LNCAP (cell line): Measurements from ENCODE around the gene IMMT.

Experiments
- TF ChIP-seq, protein P1 (sequence below): fragments of 450-650 bp; IDR thresholded peaks from 2 replicates; pipeline ENCODE4 v1.5.1; 2017; ENCODE audit warnings: mild to moderate bottlenecking

The IMMT gene

DNA sequence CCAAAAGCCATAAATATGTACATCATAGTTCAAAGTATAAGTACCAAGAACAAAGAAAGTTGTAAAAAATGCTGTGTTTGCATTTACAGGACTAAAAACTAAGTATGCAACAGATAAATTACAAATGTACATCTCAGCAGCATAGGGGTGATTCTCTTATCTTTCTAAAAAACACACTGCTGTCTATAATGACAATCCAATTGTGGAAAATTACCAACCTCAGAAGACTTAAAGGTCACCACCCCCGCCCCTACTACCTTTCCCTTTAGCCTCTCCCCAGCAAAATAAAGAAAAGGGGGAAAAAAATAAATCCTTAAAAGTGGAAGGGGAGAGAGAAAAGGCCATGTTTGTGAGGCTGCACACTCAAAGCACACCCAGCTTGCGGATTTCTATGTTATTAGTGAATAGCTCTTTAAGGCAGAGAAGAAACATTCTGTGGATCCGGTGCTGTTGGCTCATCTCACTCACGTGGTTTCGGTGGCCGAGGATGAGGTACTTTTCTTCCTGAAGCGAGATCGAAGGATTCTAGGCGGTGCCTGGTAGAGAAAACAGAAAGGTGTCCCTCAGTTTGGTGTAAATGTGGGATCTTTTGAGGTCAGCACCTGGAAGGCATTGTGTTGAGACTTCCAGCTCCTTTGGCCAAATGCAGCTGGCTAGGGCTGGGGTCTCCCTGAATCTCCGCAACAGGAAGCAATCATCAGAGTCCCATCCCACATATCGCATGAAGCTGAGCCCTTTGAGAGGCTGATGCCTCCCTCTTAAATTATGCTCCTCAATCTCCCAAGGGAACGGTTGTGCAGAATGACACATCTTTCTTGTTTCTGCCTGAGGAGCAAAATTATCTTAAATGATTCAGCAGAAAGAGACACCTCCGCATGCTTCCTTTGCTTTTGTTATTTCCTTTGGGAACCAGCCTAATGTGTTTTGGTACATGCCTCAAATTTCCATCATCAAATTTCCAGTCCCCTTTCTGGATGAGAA, 21.6 kb upstream of the IMMT start:
- TF ChIP-seq, protein P1, sequence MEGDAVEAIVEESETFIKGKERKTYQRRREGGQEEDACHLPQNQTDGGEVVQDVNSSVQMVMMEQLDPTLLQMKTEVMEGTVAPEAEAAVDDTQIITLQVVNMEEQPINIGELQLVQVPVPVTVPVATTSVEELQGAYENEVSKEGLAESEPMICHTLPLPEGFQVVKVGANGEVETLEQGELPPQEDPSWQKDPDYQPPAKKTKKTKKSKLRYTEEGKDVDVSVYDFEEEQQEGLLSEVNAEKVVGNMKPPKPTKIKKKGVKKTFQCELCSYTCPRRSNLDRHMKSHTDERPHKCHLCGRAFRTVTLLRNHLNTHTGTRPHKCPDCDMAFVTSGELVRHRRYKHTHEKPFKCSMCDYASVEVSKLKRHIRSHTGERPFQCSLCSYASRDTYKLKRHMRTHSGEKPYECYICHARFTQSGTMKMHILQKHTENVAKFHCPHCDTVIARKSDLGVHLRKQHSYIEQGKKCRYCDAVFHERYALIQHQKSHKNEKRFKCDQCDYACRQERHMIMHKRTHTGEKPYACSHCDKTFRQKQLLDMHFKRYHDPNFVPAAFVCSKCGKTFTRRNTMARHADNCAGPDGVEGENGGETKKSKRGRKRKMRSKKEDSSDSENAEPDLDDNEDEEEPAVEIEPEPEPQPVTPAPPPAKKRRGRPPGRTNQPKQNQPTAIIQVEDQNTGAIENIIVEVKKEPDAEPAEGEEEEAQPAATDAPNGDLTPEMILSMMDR, result no peak

DNA sequence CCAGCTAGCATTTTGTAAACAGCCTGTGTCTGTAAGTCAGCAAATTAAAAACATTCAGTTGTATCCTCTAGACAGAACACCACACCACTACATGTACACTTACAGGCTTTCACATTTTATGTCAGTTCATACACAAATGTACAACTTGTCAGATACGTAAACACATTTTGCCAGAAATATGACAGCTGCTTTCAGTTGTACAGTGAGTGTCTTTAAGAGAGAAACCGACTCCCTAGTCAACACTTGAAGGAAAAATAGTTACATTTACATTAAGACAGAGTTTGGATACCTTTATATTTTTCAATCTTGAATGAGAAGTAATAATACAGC, 19.2 kb upstream of the IMMT start:
- TF ChIP-seq, protein P1, result no peak

DNA sequence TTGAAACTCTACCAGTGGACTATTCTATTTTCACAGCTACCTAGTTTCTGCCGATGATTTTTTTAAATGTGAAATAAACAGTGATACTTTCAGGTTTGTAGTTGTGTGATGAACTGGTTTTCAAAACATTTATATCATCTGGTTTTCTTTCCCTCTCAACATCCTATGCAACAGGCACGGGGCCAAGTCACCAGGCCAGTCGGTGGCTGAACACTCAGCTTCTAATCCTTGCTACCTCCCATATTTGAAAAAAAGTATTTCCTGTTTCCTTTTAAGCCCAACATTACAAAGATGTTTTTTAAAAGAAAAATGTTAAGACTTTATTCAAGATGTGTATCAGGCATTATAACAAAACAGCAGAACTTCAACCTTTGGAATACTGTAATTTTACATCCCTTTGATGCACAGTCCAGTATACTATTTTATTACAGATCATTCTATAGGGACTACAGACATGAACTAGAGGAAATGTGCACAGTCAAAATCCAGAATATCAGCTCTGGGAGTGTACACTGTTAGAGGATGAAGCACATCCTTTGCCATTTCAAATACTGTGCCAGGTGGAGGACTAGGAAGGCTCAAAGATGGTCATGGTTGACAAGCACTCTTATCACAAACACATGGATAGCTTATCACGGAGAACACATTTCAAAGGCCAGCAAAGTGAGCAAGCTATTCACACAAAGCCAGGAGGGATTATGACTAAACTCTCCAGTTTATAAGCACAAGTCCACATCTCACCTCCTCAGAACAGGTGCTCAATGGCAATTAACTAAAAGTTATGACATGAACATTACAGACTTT, 18.6 kb upstream of the IMMT start:
- TF ChIP-seq, protein P1, result no peak

DNA sequence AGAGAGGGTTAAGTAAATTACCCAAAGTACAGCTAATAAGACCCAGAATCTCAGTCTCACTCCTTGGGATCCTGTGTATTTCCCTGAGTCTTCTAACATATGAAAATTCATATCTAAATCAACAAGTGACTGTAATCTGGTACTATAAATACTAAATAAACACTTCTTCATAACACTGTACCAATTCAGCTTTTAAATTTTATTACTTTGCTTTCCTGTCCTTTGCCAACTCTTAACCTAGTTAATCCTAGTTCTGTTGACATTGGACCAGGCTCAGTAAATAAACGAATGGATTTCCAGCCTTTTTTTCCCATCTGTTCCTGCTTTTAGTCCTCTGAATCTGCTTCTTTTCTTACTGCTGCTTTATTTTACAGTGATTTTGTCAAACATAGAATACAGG, 17.8 kb upstream of the IMMT start:
- TF ChIP-seq, protein P1, result no peak

DNA sequence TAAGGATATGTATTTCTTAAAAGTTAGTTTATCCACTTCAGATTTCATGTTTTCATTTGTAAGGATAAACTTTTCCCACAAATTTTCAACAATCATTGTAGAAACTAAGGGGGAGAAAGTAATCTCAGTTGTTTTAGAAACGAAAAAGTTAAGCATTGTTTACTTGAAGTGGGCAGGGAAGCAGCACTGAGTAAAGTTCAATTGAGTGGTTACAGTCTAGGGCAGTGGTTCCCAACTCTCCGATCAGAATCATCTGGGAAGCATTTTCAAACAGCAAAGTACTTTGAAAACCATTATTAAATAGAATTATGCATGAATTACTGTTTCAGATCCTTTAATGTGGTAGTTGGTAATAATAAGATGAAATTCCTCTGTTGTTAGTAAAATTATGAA, 16.5 kb upstream of the IMMT start:
- TF ChIP-seq, protein P1, result no peak

DNA sequence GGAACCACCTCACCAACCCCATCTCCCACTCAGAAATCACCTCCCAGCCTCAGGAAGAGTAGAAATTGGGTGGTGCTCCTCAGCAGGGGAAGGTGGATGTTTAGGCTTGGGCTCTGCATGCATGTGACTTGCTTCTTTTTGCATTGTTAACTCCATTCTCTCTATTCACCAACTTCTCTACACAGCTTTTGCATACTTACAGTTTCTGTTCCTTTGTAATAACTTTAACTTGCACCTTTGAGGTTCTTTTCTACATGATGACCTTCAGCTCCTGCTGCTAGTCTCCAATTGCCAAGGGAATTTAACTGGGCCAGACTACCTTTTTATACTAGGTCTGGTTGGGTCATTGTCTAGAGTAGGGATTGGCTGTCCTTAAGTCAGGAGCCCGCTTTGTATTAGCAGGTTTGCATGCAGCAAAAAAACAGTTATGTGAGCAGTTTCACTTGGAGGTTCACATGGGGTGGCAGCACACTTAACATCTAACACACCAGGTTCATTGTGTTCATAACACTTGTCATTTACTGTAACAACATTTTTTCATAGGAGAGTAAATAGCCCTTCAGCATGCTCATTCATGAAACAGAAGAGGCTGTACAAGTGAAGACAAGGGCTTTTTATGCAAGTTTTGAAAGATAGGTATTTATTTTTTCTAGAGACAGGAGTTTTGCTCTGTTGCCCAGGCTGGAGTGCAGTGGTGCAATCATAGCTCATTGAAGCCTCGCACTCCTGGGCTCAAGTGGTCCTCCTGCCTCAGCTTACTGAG, 16.0 kb upstream of the IMMT start:
- TF ChIP-seq, protein P1, result no peak

DNA sequence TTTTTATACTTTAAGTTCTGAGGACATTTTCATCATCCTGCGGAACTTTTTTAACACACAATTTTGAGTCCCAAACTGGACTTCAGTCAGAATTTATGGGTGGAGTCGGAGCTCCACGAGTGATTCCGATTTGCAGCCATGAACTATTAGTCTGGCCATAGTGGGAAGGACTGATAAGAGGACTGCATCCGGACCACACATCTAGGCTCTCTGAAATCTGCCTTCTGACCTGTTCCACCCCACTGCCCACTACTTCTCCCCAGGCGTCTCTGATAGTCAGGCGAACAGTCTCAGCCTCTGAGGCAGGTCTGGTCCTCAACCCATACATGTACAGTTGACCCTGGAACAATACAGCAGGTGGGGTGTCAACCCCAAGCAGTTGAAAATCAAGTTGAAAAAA, 9.2 kb upstream of the IMMT start:
- TF ChIP-seq, protein P1, result no peak
